Measurements from ENCODE around the gene RNASEH2C. TPM values are rescaled to one million over a fixed set of nuclear protein-coding genes. Genes with fewer than 3 reads are reported as not detected.
"Not testable (repeated sequence)": the region's sequence is repeated elsewhere in the genome, so short reads cannot be mapped to it uniquely, and the experiment has no call there.

The RNASEH2C gene
- total RNA-seq, 2 donors from 2014 or later = 41.6 to 47.9 TPM

DNA sequence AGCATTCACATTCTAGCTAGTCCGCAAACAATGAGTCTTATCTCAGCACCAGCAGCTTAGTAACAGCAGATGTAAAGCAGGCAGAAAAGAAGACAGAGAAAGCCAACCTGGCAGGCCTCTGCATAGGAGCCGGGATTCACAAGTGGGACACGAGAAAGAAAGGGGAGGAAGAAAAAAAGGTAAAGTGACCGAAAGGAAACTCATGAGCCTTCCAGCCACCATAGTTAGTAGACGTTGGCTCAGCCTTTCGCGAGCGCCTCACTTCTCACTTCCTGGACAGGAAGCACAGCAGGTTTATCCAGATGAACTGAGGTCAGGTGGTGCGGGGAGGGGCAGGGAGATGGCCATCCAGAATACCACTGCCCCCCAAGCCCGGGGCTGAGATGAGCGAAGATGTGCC, 28.2 kb downstream of the RNASEH2C start:
- H3K9me3 ChIP-seq (ENCODE audit: control insufficient read depth, low read length) = no peaks in the 10 kb centered on the region
- Mint-ChIP-seq H3K4me3 (no peak overlapping the region), H3K36me3 (ENCODE audit: low read depth) (no peaks in the 10 kb centered on the region), H3K4me1 (peaks cover 13% of the 10 kb centered on the region), H3K27ac (peak overlapping the region; percentile 81), H3K27me3 (ENCODE audit: insufficient read depth) (peaks cover 2% of the 10 kb centered on the region), H3K9me3 (no peaks in the 10 kb centered on the region)
- 82 to 84% methylated on average over 10 to 11 of the region's 11 CpGs for WGBS, 2 experiments (ENCODE audit: insufficient coverage in 1 of 2, insufficient read length in 1 of 2)
- no peaks in the 10 kb centered on the region for H3K27me3 ChIP-seq (ENCODE audit: control insufficient read depth, insufficient read depth, low read length, poor library complexity, severe bottlenecking)
- peak overlapping the region; percentile 6 for H3K9ac ChIP-seq (ENCODE audit: extremely low read depth, low read length, poor library complexity, severe bottlenecking)
- TF ChIP-seq, protein P1, sequence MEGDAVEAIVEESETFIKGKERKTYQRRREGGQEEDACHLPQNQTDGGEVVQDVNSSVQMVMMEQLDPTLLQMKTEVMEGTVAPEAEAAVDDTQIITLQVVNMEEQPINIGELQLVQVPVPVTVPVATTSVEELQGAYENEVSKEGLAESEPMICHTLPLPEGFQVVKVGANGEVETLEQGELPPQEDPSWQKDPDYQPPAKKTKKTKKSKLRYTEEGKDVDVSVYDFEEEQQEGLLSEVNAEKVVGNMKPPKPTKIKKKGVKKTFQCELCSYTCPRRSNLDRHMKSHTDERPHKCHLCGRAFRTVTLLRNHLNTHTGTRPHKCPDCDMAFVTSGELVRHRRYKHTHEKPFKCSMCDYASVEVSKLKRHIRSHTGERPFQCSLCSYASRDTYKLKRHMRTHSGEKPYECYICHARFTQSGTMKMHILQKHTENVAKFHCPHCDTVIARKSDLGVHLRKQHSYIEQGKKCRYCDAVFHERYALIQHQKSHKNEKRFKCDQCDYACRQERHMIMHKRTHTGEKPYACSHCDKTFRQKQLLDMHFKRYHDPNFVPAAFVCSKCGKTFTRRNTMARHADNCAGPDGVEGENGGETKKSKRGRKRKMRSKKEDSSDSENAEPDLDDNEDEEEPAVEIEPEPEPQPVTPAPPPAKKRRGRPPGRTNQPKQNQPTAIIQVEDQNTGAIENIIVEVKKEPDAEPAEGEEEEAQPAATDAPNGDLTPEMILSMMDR (conservative IDR thresholded peaks at IDR 0.05) = no peak
- H3K4me1 ChIP-seq (ENCODE audit: control insufficient read depth, insufficient read depth, low read length) = peaks cover 7% of the 10 kb centered on the region
- H3K36me3 ChIP-seq (ENCODE audit: control insufficient read depth, insufficient read depth, low read length) = no peaks in the 10 kb centered on the region
- DNase-seq = peak; percentile 49
- H3K4me3 ChIP-seq (ENCODE audit: low read length) = peak overlapping the region; percentile 29
- no peak overlapping the region for H3K27ac ChIP-seq (ENCODE audit: low read depth, low read length)

- not testable (repeated sequence) for H3K27ac ChIP-seq (ENCODE audit: low read depth, low read length); H3K4me3 ChIP-seq (ENCODE audit: low read length); H3K27me3 ChIP-seq (ENCODE audit: control insufficient read depth, insufficient read depth, low read length, poor library complexity, severe bottlenecking); H3K4me1 ChIP-seq (ENCODE audit: control insufficient read depth, insufficient read depth, low read length); H3K36me3 Mint-ChIP-seq (ENCODE audit: low read depth); H3K27ac Mint-ChIP-seq; H3K9me3 Mint-ChIP-seq; H3K9me3 ChIP-seq (ENCODE audit: control insufficient read depth, low read length); DNase-seq; H3K27me3 Mint-ChIP-seq (ENCODE audit: insufficient read depth); H3K4me3 Mint-ChIP-seq; H3K36me3 ChIP-seq (ENCODE audit: control insufficient read depth, insufficient read depth, low read length); H3K9ac ChIP-seq (ENCODE audit: extremely low read depth, low read length, poor library complexity, severe bottlenecking)
- H3K4me1 Mint-ChIP-seq = peaks cover 13% of the 10 kb centered on the region
- WGBS, 2 experiments (ENCODE audit: insufficient coverage in 1 of 2, insufficient read length in 1 of 2) = 82 to 91% methylated on average over 5 to 8 of the region's 8 CpGs
Observed at GRCh38 chr11:65691847-65692246, 28.8 kb downstream of the RNASEH2C start.

DNA sequence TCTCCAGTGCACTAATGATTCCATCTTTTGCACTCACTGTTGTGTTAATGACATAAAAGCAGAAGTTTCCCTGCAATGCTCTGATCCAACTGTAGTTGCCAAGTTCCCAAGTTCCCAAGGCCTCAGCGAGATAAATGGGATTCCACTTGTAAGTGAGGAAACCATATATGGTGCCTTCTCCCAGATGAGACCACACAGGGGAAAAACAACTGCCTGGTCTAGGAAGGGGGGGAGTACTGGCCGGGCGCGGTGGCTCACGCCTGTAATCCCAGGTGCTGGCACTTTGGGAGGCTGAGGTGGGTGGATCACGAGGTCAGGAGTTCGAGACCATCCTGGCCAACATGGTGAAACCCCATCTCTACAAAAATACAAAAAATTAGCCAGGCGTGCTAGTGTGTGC, 34.6 kb downstream of the RNASEH2C start:
- no peak overlapping the region for H3K9ac ChIP-seq (ENCODE audit: extremely low read depth, low read length, poor library complexity, severe bottlenecking)
- Mint-ChIP-seq H3K27ac (no peak overlapping the region), H3K9me3 (no peaks in the 10 kb centered on the region), H3K36me3 (ENCODE audit: low read depth) (no peaks in the 10 kb centered on the region), H3K4me1 (no peaks in the 10 kb centered on the region), H3K27me3 (ENCODE audit: insufficient read depth) (peaks cover 14% of the 10 kb centered on the region), H3K4me3 (no peak overlapping the region)
- 86 to 92% methylated on average over 5 to 8 of the region's 8 CpGs for WGBS, 2 experiments (ENCODE audit: insufficient coverage in 1 of 2, insufficient read length in 1 of 2)
- H3K4me3 ChIP-seq (ENCODE audit: low read length) = no peak overlapping the region
- H3K9me3 ChIP-seq (ENCODE audit: control insufficient read depth, low read length) = no peaks in the 10 kb centered on the region
- H3K36me3 ChIP-seq (ENCODE audit: control insufficient read depth, insufficient read depth, low read length) = no peaks in the 10 kb centered on the region
- H3K27me3 ChIP-seq (ENCODE audit: control insufficient read depth, insufficient read depth, low read length, poor library complexity, severe bottlenecking) = no peaks in the 10 kb centered on the region
- no peaks in the 10 kb centered on the region for H3K4me1 ChIP-seq (ENCODE audit: control insufficient read depth, insufficient read depth, low read length)
- H3K27ac ChIP-seq (ENCODE audit: low read depth, low read length) = no peak overlapping the region
- TF ChIP-seq, protein P1 (conservative IDR thresholded peaks at IDR 0.05) = no peak
- no peak for DNase-seq

DNA sequence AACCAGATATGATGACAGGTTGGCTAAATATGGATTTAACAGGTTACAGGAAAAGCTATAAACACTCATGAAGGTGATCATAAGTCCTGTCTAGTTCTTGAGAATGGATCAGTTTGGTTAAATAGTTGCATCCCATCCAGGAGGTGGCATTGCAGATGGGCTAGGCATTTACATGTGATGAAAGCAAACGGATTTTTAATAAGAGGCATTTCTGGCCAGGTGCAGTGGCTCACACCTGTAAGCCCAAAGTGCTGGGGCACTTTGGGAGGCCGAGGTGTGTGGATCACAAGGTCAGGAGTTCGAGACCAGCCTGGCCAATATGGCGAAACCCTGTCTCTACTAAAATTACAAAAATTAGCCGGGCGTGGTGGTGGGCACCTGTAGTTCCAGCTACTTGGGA, 37.1 kb downstream of the RNASEH2C start:
- not testable (repeated sequence) for H3K36me3 ChIP-seq (ENCODE audit: control insufficient read depth, insufficient read depth, low read length); H3K4me3 Mint-ChIP-seq; H3K9ac ChIP-seq (ENCODE audit: extremely low read depth, low read length, poor library complexity, severe bottlenecking); H3K4me1 ChIP-seq (ENCODE audit: control insufficient read depth, insufficient read depth, low read length); H3K27ac ChIP-seq (ENCODE audit: low read depth, low read length); H3K4me3 ChIP-seq (ENCODE audit: low read length); H3K36me3 Mint-ChIP-seq (ENCODE audit: low read depth); H3K9me3 ChIP-seq (ENCODE audit: control insufficient read depth, low read length); H3K27ac Mint-ChIP-seq; H3K27me3 ChIP-seq (ENCODE audit: control insufficient read depth, insufficient read depth, low read length, poor library complexity, severe bottlenecking); DNase-seq; H3K9me3 Mint-ChIP-seq; H3K4me1 Mint-ChIP-seq
- H3K27me3 Mint-ChIP-seq (ENCODE audit: insufficient read depth) = peaks cover 14% of the 10 kb centered on the region
- 82 to 88% methylated on average over 3 to 6 of the region's 6 CpGs for WGBS, 2 experiments (ENCODE audit: insufficient coverage in 1 of 2, insufficient read length in 1 of 2)
